GM10266 (cell line): ENCODE measurements around the gene RALY.

Experiments
- DNase-seq: peaks from one replicate; pipeline ENCODE4 v3.0.0; 2012; ENCODE audit errors: extremely low spot score
- CTCF ChIP-seq: IDR thresholded peaks from 2 replicates; pipeline ENCODE4 v1.5.1; 2012; ENCODE audit warnings: mild to moderate bottlenecking, low read depth; ENCODE audit not compliant: control insufficient read depth, insufficient read depth; ENCODE audit errors: missing control alignments

The RALY gene

GRCh38 chr20:34076952-34077351, 83.2 kb downstream of the RALY start:
- TF ChIP-seq CTCF: no peak
- no peak for DNase-seq

- no peak for TF ChIP-seq CTCF
- no peak for DNase-seq
Measured at GRCh38 chr20:34078540-34078939, 84.8 kb downstream of the RALY start.

- no peak for DNase-seq
- TF ChIP-seq CTCF: no peak
Measured at GRCh38 chr20:34079818-34080217, 86.1 kb downstream of the RALY start.

- no peak for TF ChIP-seq CTCF
- DNase-seq: no peak
Measured at GRCh38 chr20:34082232-34082887, 88.6 kb downstream of the RALY start.

- no peak for DNase-seq
- no peak for TF ChIP-seq CTCF
Measured at GRCh38 chr20:34083137-34083536, 89.4 kb downstream of the RALY start.

GRCh38 chr20:34083781-34084180, 90.1 kb downstream of the RALY start:
- DNase-seq: no peak
- TF ChIP-seq CTCF: no peak

- DNase-seq: no peak
- TF ChIP-seq CTCF: no peak
Measured at GRCh38 chr20:34084227-34084923, 90.7 kb downstream of the RALY start.
